ENCODE data around the gene HGS. TPM values are rescaled to one million over a fixed set of nuclear protein-coding genes. Genes with fewer than 3 reads are reported as not detected.
A peak's percentile ranks its signal among the peaks of the same experiment; 100 is the strongest.

The HGS gene
- total RNA-seq, 1 donor from 2014 or later, result 46.2 TPM

GRCh38 chr17:81702934-81703746, 19.3 kb downstream of the HGS start, which contains the start of gene MRPL12:
Gene MRPL12 (plus strand): TSS chr17:81703367. CDS start chr17:81703502, 135 bp downstream.
- Histone ChIP-seq H3K36me3 (no peaks in the 10 kb centered on the region), H4K20me1 (ENCODE audit: low read depth) (peaks cover 36% of the 10 kb centered on the region), H3K4me3 (peak within 1 kb of the TSS; percentile 92), H3F3A (ENCODE audit: low read depth) (peaks cover 16% of the 10 kb centered on the region), H2AFZ (replicated peaks) (peak within 1 kb of the TSS; percentile 75), H3K79me2 (ENCODE audit: low read depth) (peaks cover 70% of the 10 kb centered on the region), H3K9me3 (ENCODE audit: low read depth) (no peaks in the 10 kb centered on the region), H3K9ac (peak within 1 kb of the TSS; percentile 99), H3K4me2 (peak within 1 kb of the TSS; percentile 96), H3K27ac (peak within 1 kb of the TSS; percentile 80), H3K4me1 (peaks cover 14% of the 10 kb centered on the region), H3K27me3 (no peaks in the 10 kb centered on the region)
- Mint-ChIP-seq H3K27ac (peak within 1 kb of the TSS; percentile 93), H3K27me3 (ENCODE audit: insufficient read depth, low read depth) (peaks cover 7% of the 10 kb centered on the region), H3K4me3 (peak within 1 kb of the TSS; percentile 96), H3K36me3 (peaks cover 22% of the 10 kb centered on the region), H3K4me1 (peaks cover 23% of the 10 kb centered on the region), H3K9me3 (peaks cover 2% of the 10 kb centered on the region)
- peak; percentile 99 for DNase-seq (ENCODE audit: low spot score)
- TF ChIP-seq CTCF (IDR thresholded peaks at IDR 0.05) (no peak), EZH2 (IDR thresholded peaks at IDR 0.05) (no peak), EZH2phosphoT487 (IDR thresholded peaks at IDR 0.05) (no peak)

GRCh38 chr17:81703747-81704654, 20.2 kb downstream of the HGS start:
- Histone ChIP-seq H3K27me3 (no peaks in the 10 kb centered on the region), H3F3A (ENCODE audit: low read depth) (peaks cover 20% of the 10 kb centered on the region), H2AFZ (replicated peaks) (peak overlapping the region; percentile 30), H3K79me2 (ENCODE audit: low read depth) (peaks cover 64% of the 10 kb centered on the region), H3K4me2 (peak overlapping the region; percentile 96), H3K4me3 (peak overlapping the region; percentile 92), H3K36me3 (no peaks in the 10 kb centered on the region), H3K27ac (no peak overlapping the region), H4K20me1 (ENCODE audit: low read depth) (peaks cover 29% of the 10 kb centered on the region), H3K4me1 (peaks cover 14% of the 10 kb centered on the region), H3K9me3 (ENCODE audit: low read depth) (no peaks in the 10 kb centered on the region), H3K9ac (peak overlapping the region; percentile 99)
- Mint-ChIP-seq H3K4me1 (peaks cover 23% of the 10 kb centered on the region), H3K27me3 (ENCODE audit: insufficient read depth, low read depth) (peaks cover 7% of the 10 kb centered on the region), H3K27ac (no peak overlapping the region), H3K36me3 (peaks cover 16% of the 10 kb centered on the region), H3K4me3 (peak overlapping the region; percentile 86), H3K9me3 (no peaks in the 10 kb centered on the region)
- TF ChIP-seq CTCF (IDR thresholded peaks at IDR 0.05) (no peak), EZH2phosphoT487 (IDR thresholded peaks at IDR 0.05) (no peak), EZH2 (IDR thresholded peaks at IDR 0.05) (no peak)
- DNase-seq (ENCODE audit: low spot score), result no peak

DNA sequence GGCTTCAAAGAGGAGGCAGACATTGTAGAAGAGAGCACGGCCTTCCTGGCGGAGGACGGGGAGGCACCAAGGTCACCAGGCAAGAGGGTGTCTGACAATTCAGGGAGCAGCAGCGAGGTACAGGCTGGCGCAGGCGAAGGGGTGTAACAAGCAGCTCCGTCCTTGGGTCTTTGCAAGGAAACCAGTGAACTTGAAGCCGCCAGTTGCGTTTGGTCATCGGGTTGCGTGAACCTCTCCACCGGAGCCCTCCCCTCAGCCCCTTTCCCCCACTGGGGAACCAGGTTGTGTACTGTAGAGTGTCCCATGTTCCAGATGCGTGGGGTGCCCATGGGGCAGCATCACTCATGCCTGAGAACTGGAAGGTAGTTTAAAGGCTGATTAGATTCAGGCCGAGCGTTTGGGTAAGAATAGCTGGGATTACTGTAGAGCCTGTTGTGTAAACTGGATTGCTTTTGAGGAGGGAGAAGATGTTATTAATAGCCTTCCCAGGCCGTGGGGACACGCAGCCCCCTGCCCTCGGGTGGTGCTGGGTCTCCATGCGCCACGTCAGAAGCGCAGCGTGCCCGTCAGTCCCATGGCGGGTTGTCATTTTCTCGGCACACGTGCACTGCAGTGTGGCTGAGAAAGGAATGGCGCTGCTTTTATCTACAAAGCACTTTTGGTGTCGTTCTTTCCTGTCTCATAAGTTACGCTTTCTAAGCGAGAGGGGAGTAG, 21.9 kb downstream of the HGS start:
- Histone ChIP-seq H3K4me2 (no peak overlapping the region), H4K20me1 (ENCODE audit: low read depth) (peaks cover 22% of the 10 kb centered on the region), H3K27ac (no peak overlapping the region), H3K27me3 (peaks cover 9% of the 10 kb centered on the region), H3K9me3 (ENCODE audit: low read depth) (no peaks in the 10 kb centered on the region), H3K4me3 (no peak overlapping the region), H2AFZ (replicated peaks) (no peak overlapping the region), H3K4me1 (peaks cover 23% of the 10 kb centered on the region), H3K9ac (no peak overlapping the region), H3K36me3 (no peaks in the 10 kb centered on the region), H3K79me2 (ENCODE audit: low read depth) (peaks cover 49% of the 10 kb centered on the region), H3F3A (ENCODE audit: low read depth) (peaks cover 32% of the 10 kb centered on the region)
- H3K27me3 Mint-ChIP-seq (ENCODE audit: insufficient read depth, low read depth), result peaks cover 7% of the 10 kb centered on the region
- TF ChIP-seq EZH2phosphoT487 (IDR thresholded peaks at IDR 0.05) (no peak), EZH2 (IDR thresholded peaks at IDR 0.05) (no peak), CTCF (IDR thresholded peaks at IDR 0.05) (no peak)
- peak overlapping the region; percentile 77 for H3K4me3 Mint-ChIP-seq
- H3K9me3 Mint-ChIP-seq, result no peaks in the 10 kb centered on the region
- H3K36me3 Mint-ChIP-seq, result peaks cover 13% of the 10 kb centered on the region
- H3K4me1 Mint-ChIP-seq, result peaks cover 25% of the 10 kb centered on the region
- H3K27ac Mint-ChIP-seq, result no peak overlapping the region
- no peak for DNase-seq (ENCODE audit: low spot score)

Data from neural progenitor cell (in vitro differentiated cells).